CD4-positive, CD25-positive, alpha-beta regulatory T cell (primary cell): Measurements from ENCODE around the gene TUBB2B. TPM values are rescaled to one million over a fixed set of nuclear protein-coding genes. Genes with fewer than 3 reads are reported as not detected.
"Not testable (repeated sequence)": the region's sequence is repeated elsewhere in the genome, so short reads cannot be mapped to it uniquely, and the experiment has no call there.

Experiments used
- ATAC-seq, 2 donors: fragments of 150-1000 bp; cut with Tn5 transposase; one replicate each; pipeline ENCODE4 v1.10.0; 2021; ENCODE audit warnings: low read depth in 2 of 2, moderate number of reproducible peaks in 2 of 2, moderate library complexity in 1 of 2
- DNase-seq, 3 donors: peaks; one replicate each; pipeline versions ENCODE4 v3.0.0 to v3.0.0-alpha.2; 2012 to 2022; ENCODE audit warnings: mixed read lengths in 1 of 3
- H3K27ac ChIP-seq: one replicate; pipeline ENCODE4 v1.7.0; 2013; ENCODE audit warnings: mild to moderate bottlenecking, low read length; ENCODE audit not compliant: insufficient read depth, poor library complexity, severe bottlenecking
- H3K27me3 ChIP-seq: one replicate; pipeline ENCODE4 v1.7.0; 2013; ENCODE audit warnings: low read length; ENCODE audit not compliant: control insufficient read depth, insufficient read depth
- H3K36me3 ChIP-seq: one replicate; pipeline ENCODE4 v1.7.0; 2013; ENCODE audit warnings: mild to moderate bottlenecking, low read length, moderate library complexity; ENCODE audit not compliant: control insufficient read depth, insufficient read depth
- H3K4me1 ChIP-seq: 2 replicates; pipeline ENCODE4 v1.7.0; 2013; ENCODE audit warnings: mild to moderate bottlenecking, low read length; ENCODE audit not compliant: insufficient read depth, control insufficient read depth, poor library complexity, severe bottlenecking
- H3K4me3 ChIP-seq: one replicate; pipeline ENCODE4 v1.7.0; 2013; ENCODE audit warnings: low read depth, mild to moderate bottlenecking, low read length, moderate library complexity
- H3K9me3 ChIP-seq, 2 experiments: 1 replicate in 1 of 2; 2 replicates in 1 of 2; pipeline ENCODE4 v1.7.0; 2013; ENCODE audit warnings: low read length in 2 of 2, mild to moderate bottlenecking in 1 of 2, moderate library complexity in 1 of 2; ENCODE audit not compliant: control insufficient read depth in 2 of 2
- H3K27ac Mint-ChIP-seq, 3 donors: one replicate each; pipeline ENCODE4 v1.8.0; 2020 to 2022; ENCODE audit warnings: mild to moderate bottlenecking in 3 of 3, mixed read lengths in 3 of 3, moderate library complexity in 2 of 3
- H3K27me3 Mint-ChIP-seq: one replicate; pipeline ENCODE4 v1.8.0; 2022; ENCODE audit warnings: mild to moderate bottlenecking, mixed read lengths
- H3K36me3 Mint-ChIP-seq: one replicate; pipeline ENCODE4 v1.8.0; 2020; ENCODE audit warnings: mixed read lengths
- H3K4me1 Mint-ChIP-seq, 4 donors: one replicate each; pipeline ENCODE4 v1.8.0; 2020 to 2022; ENCODE audit warnings: mixed read lengths in 4 of 4, mild to moderate bottlenecking in 1 of 4
- H3K4me3 Mint-ChIP-seq, 4 donors: one replicate each; pipeline ENCODE4 v1.8.0; 2020 to 2022; ENCODE audit warnings: mild to moderate bottlenecking in 4 of 4, mixed read lengths in 4 of 4, moderate library complexity in 3 of 4
- H3K9me3 Mint-ChIP-seq, 7 donors: one replicate each; pipeline ENCODE4 v1.8.0; 2020 to 2022; ENCODE audit warnings: mixed read lengths in 7 of 7, mild to moderate bottlenecking in 3 of 7, moderate library complexity in 2 of 7
- polyA plus RNA-seq, 4 donors: library from polyadenylated mRNA; unstranded; fragments of 300-500 nt; fragmentation: Illumina TruSeq; gene quantifications; one replicate each; pipeline ENCODE4 v1.2.3, GENCODE V29; 2021
- total RNA-seq: library from RNA; stranded (reverse); gene quantifications from one replicate; pipeline ENCODE4 v1.2.3, GENCODE V29; 2022

The TUBB2B gene
- total and polyA plus RNA-seq, 5 donors from 2014 or later: 0.09 to 0.91 (median 0.10) TPM; not detected in 1

DNA sequence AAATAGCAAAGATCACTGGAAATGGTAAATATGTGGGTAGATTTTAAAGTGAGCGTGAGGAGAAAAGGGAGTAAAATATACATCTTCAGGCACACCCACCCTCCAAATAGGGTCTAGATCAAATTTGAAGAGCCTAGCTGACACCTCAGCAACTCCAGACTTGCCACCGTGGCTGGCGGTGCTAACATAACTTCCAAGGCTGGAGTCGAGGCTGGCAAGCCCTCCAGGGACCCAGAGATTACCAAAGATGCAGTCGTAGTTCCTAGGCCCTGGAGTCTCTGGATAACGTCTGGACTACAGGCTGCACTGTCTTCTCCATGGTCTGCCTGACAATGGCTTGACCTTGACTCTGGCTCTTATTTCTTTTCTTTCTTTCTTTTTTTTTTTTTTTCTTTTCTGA, 22.5 kb downstream of the TUBB2B start:
- peaks cover 15% of the 10 kb centered on the region for H3K27me3 Mint-ChIP-seq
- ATAC-seq: no peak
- peaks cover 3 to 16% (median 10%) of the 10 kb centered on the region in 4 donors for H3K4me1 Mint-ChIP-seq
- no peak overlapping the region for H3K4me3 Mint-ChIP-seq
- H3K27ac ChIP-seq: no peak overlapping the region
- no peaks in the 10 kb centered on the region for H3K36me3 ChIP-seq
- H3K27me3 ChIP-seq: peaks cover 9% of the 10 kb centered on the region
- H3K9me3 Mint-ChIP-seq: peaks cover 0 to 8% (median 1%) of the 10 kb centered on the region in 7 donors
- no peak overlapping the region for H3K27ac Mint-ChIP-seq
- no peak overlapping the region for H3K4me3 ChIP-seq
- DNase-seq: no peak
- H3K36me3 Mint-ChIP-seq: no peaks in the 10 kb centered on the region
- H3K9me3 ChIP-seq: no peaks in the 10 kb centered on the region
- peaks cover 11% of the 10 kb centered on the region for H3K4me1 ChIP-seq

GRCh38 chr6:3202999-3203696, 24.3 kb downstream of the TUBB2B start:
- peaks cover 11% of the 10 kb centered on the region for H3K27me3 Mint-ChIP-seq
- no peaks in the 10 kb centered on the region for H3K36me3 ChIP-seq
- peaks cover 11% of the 10 kb centered on the region for H3K27me3 ChIP-seq
- no peak for DNase-seq
- no peak for ATAC-seq
- H3K36me3 Mint-ChIP-seq: no peaks in the 10 kb centered on the region
- H3K27ac ChIP-seq: no peak overlapping the region
- H3K9me3 Mint-ChIP-seq: peaks cover 0 to 8% (median 1%) of the 10 kb centered on the region in 7 donors
- H3K4me1 ChIP-seq: no peaks in the 10 kb centered on the region
- no peaks in the 10 kb centered on the region for H3K9me3 ChIP-seq
- H3K4me1 Mint-ChIP-seq: no peaks in the 10 kb centered on the region
- H3K27ac Mint-ChIP-seq: no peak overlapping the region
- H3K4me3 ChIP-seq: no peak overlapping the region
- no peak overlapping the region for H3K4me3 Mint-ChIP-seq

GRCh38 chr6:3201388-3201787, 26.1 kb downstream of the TUBB2B start:
- Histone ChIP-seq H3K27me3 (peaks cover 11% of the 10 kb centered on the region), H3K9me3 (no peaks in the 10 kb centered on the region), H3K27ac (no peak overlapping the region), H3K36me3 (no peaks in the 10 kb centered on the region), H3K4me1 (no peaks in the 10 kb centered on the region), H3K4me3 (no peak overlapping the region)
- DNase-seq: no peak
- Mint-ChIP-seq H3K27ac (no peak overlapping the region), H3K36me3 (no peaks in the 10 kb centered on the region), H3K9me3 (peaks cover 0 to 8% (median 1%) of the 10 kb centered on the region in 7 donors), H3K27me3 (peaks cover 11% of the 10 kb centered on the region), H3K4me3 (no peak overlapping the region), H3K4me1 (no peaks in the 10 kb centered on the region)
- ATAC-seq: no peak

- DNase-seq (no peak), ATAC-seq (no peak)
- no peaks in the 10 kb centered on the region for H3K9me3 ChIP-seq
- H3K36me3 ChIP-seq: no peaks in the 10 kb centered on the region
- H3K27me3 ChIP-seq: peaks cover 11% of the 10 kb centered on the region
- H3K9me3 Mint-ChIP-seq: peaks cover 0 to 8% (median 1%) of the 10 kb centered on the region in 7 donors
- no peak overlapping the region for H3K27ac ChIP-seq
- H3K4me1 ChIP-seq: no peaks in the 10 kb centered on the region
- H3K4me3 Mint-ChIP-seq: no peak overlapping the region
- H3K27ac Mint-ChIP-seq: no peak overlapping the region
- no peaks in the 10 kb centered on the region for H3K36me3 Mint-ChIP-seq
- H3K4me1 Mint-ChIP-seq: no peaks in the 10 kb centered on the region
- H3K4me3 ChIP-seq: no peak overlapping the region
- H3K27me3 Mint-ChIP-seq: peaks cover 11% of the 10 kb centered on the region
These were observed 26.8 kb downstream of the TUBB2B start for GRCh38 chr6:3200682-3201081.

GRCh38 chr6:3199382-3199781, 28.1 kb downstream of the TUBB2B start:
- Mint-ChIP-seq H3K9me3 (peaks cover 0 to 7% (median 0%) of the 10 kb centered on the region in 7 donors), H3K27ac (no peak overlapping the region), H3K27me3 (peaks cover 11% of the 10 kb centered on the region), H3K4me3 (no peak overlapping the region), H3K4me1 (no peaks in the 10 kb centered on the region), H3K36me3 (no peaks in the 10 kb centered on the region)
- no peak for DNase-seq
- no peaks in the 10 kb centered on the region for H3K4me1 ChIP-seq
- ATAC-seq: no peak
- H3K27me3 ChIP-seq: peaks cover 11% of the 10 kb centered on the region
- H3K36me3 ChIP-seq: no peaks in the 10 kb centered on the region
- H3K9me3 ChIP-seq: no peaks in the 10 kb centered on the region
- no peak overlapping the region for H3K27ac ChIP-seq
- H3K4me3 ChIP-seq: no peak overlapping the region

DNA sequence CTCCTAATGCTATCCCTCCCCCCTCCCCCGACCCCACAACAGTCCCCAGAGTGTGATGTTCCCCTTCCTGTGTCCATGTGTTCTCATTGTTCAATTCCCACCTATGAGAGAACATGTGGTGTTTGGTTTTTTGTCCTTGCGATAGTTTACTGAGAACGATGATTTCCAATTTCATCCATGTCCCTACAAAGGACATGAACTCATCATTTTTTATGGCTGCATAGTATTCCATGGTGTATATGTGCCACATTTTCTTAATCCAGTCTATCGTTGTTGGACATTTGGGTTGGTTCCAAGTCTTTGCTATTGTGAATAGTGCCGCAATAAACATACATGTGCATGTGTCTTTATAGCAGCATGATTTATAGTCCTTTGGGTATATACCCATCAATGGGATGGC, 29.7 kb downstream of the TUBB2B start:
- not testable (repeated sequence) for ATAC-seq, H3K9me3 ChIP-seq, H3K27me3 Mint-ChIP-seq, H3K4me1 ChIP-seq, H3K4me1 Mint-ChIP-seq, H3K9me3 Mint-ChIP-seq, H3K4me3 ChIP-seq, H3K27me3 ChIP-seq, H3K27ac ChIP-seq, DNase-seq, H3K4me3 Mint-ChIP-seq, H3K27ac Mint-ChIP-seq, H3K36me3 Mint-ChIP-seq, H3K36me3 ChIP-seq

DNA sequence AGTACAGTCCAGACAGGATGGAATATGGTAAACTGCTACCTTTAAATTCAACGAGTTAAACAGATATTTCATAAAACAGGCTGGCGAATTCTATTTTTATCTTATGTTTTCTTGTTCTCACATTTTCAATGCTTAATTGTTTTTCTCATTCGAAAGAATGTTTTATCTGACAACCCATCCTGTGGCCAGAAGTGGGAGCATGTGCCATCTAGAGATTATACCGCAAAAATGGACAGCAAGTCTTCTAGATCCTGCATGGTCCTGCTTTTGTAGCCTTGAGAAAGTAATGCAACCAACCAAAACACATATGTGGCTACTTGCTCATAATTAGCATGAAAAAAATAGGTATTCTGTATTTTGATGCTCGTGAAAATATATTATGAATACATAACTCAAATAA, 30.7 kb downstream of the TUBB2B start:
- H3K9me3 Mint-ChIP-seq: peaks cover 0 to 2% (median 0%) of the 10 kb centered on the region in 7 donors
- no peaks in the 10 kb centered on the region for H3K4me1 Mint-ChIP-seq
- no peaks in the 10 kb centered on the region for H3K36me3 ChIP-seq
- H3K4me3 ChIP-seq: no peak overlapping the region
- no peak overlapping the region for H3K4me3 Mint-ChIP-seq
- H3K27me3 ChIP-seq: peaks cover 7% of the 10 kb centered on the region
- no peak for ATAC-seq
- H3K4me1 ChIP-seq: no peaks in the 10 kb centered on the region
- no peaks in the 10 kb centered on the region for H3K36me3 Mint-ChIP-seq
- DNase-seq: no peak
- H3K9me3 ChIP-seq: no peaks in the 10 kb centered on the region
- no peak overlapping the region for H3K27ac ChIP-seq
- H3K27me3 Mint-ChIP-seq: no peaks in the 10 kb centered on the region
- no peak overlapping the region for H3K27ac Mint-ChIP-seq
